OCI-LY7 (cell line): ENCODE measurements around the gene CCR4.

ENCODE experiments used
- CTCF ChIP-seq: fragments of 200-600 bp; sonication (generic); conservative IDR thresholded peaks from 2 replicates; pipeline ENCODE4 v1.5.1; 2014; ENCODE audit warnings: mild to moderate bottlenecking, antibody characterized with exemption, low read length, moderate library complexity, mixed read lengths
- EZH2phosphoT487 ChIP-seq: fragments of 200-600 bp; sonication (generic); IDR thresholded peaks from 2 replicates; pipeline ENCODE4 v1.6.1; 2018; ENCODE audit warnings: low read depth, borderline replicate concordance, mild to moderate bottlenecking, mixed run types, antibody characterized with exemption, low read length, moderate library complexity, mixed read lengths

GRCh38 chr3:32992310-32992686 is 40.9 kb downstream of the CCR4 start:
- TF ChIP-seq CTCF, result no peak
- no peak for TF ChIP-seq EZH2phosphoT487
